ENCODE results near the gene SLC39A5.

Gene SLC39A5

DNA sequence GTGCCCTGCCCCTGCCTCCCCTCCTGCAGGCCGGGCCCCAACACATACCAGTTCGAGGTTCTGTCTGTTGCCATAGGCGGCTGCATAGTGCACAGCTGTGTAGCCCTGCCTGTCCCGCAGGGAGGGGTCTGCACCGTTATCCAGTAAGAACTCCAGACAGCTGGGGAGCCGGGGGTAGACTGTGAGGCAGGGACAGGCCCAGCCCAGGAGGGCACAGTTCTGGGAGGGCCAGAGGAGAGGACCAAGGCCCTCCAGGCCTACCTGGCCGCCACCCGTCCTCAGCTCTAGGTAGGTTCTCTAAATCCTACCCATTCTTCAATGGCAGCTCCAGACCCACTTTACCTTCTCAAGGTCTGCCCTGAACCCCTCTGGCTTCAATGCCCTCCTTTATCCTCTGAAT lies 18.9 kb downstream of the SLC39A5 start:
- DNase-seq (ENCODE audit: low read depth), result no peak
- in situ Hi-C loops (cut with HindIII; ENCODE audit: low sequenced_read_pairs), result no loop called here
- TF ChIP-seq, protein P1, sequence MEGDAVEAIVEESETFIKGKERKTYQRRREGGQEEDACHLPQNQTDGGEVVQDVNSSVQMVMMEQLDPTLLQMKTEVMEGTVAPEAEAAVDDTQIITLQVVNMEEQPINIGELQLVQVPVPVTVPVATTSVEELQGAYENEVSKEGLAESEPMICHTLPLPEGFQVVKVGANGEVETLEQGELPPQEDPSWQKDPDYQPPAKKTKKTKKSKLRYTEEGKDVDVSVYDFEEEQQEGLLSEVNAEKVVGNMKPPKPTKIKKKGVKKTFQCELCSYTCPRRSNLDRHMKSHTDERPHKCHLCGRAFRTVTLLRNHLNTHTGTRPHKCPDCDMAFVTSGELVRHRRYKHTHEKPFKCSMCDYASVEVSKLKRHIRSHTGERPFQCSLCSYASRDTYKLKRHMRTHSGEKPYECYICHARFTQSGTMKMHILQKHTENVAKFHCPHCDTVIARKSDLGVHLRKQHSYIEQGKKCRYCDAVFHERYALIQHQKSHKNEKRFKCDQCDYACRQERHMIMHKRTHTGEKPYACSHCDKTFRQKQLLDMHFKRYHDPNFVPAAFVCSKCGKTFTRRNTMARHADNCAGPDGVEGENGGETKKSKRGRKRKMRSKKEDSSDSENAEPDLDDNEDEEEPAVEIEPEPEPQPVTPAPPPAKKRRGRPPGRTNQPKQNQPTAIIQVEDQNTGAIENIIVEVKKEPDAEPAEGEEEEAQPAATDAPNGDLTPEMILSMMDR (IDR thresholded peaks at IDR 0.05; ENCODE audit: low read depth, low read length, missing control alignments), result no peak
- H3K4me3 ChIP-seq (ENCODE audit: low read depth, low read length), result no peak overlapping the region

DNA sequence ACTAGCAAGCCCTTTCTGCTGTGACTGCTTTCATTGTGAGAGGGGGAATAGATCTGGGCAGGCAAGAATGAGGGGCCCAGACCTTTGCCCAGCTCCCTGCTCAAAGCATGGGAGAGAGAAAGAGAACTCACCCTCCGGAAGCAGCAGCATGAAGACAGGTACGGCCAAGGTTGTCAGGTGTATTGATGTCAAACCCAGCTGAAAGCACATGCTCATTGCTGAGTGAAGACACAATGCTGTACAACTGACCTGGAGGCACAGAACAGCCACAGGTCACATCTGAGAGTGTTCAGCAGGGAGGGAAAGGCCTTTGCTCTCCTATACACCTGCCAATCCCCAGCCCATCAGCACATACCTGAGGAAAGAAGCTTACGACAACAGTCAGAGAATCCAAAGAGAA lies 22.8 kb downstream of the SLC39A5 start:
- TF ChIP-seq, protein P1 (IDR thresholded peaks at IDR 0.05; ENCODE audit: low read depth, low read length, missing control alignments), result no peak
- DNase-seq (ENCODE audit: low read depth), result no peak
- H3K4me3 ChIP-seq (ENCODE audit: low read depth, low read length), result no peak overlapping the region
- in situ Hi-C loops (cut with HindIII; ENCODE audit: low sequenced_read_pairs), result no loop called here

DNA sequence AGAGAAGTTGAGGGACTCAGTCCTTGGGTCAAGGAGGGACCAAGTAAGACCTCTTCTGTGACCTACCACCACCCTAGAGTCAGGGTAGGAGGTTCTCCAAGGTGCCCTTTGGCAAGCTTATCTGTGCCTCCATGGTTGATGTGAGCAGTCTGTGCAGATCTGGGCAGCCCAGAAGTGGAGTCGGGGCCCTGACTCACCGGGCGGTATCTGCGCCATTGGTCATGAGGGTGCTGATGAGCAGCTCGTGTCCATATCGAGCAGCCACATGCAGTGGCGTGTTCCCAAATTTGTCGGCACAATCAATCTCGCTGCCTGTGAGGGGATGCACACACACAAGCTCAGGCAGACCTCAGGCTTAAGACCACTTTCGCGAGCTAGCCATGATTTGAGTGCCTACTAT lies 23.2 kb downstream of the SLC39A5 start:
- in situ Hi-C loops (cut with HindIII; ENCODE audit: low sequenced_read_pairs), result no loop called here
- DNase-seq (ENCODE audit: low read depth), result no peak
- H3K4me3 ChIP-seq (ENCODE audit: low read depth, low read length), result no peak overlapping the region
- TF ChIP-seq, protein P1 (IDR thresholded peaks at IDR 0.05; ENCODE audit: low read depth, low read length, missing control alignments), result no peak

DNA sequence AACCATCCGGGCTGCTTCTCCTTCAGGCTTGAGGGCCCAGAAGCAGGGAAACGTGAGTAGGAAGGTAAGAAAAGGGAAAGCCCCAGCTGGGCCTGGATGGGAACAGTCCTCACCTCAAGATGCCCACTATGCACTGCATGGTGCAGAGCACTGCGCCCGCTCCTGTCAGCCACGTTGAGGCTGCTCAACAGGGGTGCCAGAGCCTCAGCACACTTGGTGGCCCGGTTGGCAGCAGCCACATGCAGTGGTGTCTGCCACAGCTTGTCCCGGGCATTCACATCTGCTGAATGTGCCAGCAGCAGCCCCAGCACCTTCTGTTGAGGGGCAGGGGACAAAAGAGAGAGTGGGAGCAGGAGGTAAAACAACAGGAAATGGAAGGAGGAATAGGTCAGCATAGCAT lies 25.8 kb downstream of the SLC39A5 start:
- in situ Hi-C loops (cut with HindIII; ENCODE audit: low sequenced_read_pairs), result no loop called here
- TF ChIP-seq, protein P1 (IDR thresholded peaks at IDR 0.05; ENCODE audit: low read depth, low read length, missing control alignments), result no peak
- DNase-seq (ENCODE audit: low read depth), result no peak
- no peak overlapping the region for H3K4me3 ChIP-seq (ENCODE audit: low read depth, low read length)

DNA sequence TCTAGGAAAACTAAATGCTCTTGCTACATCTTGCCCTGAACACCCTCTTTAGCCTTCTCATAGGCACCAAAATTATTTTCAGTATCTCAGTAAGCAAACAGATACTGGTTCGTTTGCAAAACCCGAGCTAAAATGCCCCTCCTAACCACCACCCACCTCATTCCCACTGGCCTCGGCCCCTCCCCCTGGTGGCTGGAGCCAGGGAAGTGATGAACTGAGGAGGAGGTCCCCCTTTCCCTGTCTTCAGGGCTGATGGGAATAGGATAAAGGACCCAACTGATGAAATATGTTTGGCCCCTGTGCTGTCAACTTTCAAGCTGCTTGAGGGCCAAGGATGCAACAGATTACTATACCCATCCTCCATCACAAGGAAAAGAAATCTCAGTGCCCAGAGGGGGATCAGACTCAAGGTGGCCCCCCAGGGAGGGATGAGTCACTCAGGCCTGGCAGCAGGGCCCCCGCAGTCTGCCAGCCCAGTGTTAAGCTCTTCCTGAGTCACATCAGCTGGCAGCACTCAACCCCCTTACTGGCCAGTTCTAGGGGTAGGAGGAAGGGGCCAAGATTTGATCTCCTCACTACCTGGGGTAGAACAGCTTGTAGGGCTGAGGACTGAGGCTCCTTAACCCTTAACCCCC lies 26.6 kb downstream of the SLC39A5 start:
- TF ChIP-seq, protein P1 (IDR thresholded peaks at IDR 0.05; ENCODE audit: low read depth, low read length, missing control alignments), result peak; percentile 20
- DNase-seq (ENCODE audit: low read depth), result no peak
- peak overlapping the region; percentile 87 for H3K4me3 ChIP-seq (ENCODE audit: low read depth, low read length)
- in situ Hi-C loops (cut with HindIII; ENCODE audit: low sequenced_read_pairs), result no loop called here

DNA sequence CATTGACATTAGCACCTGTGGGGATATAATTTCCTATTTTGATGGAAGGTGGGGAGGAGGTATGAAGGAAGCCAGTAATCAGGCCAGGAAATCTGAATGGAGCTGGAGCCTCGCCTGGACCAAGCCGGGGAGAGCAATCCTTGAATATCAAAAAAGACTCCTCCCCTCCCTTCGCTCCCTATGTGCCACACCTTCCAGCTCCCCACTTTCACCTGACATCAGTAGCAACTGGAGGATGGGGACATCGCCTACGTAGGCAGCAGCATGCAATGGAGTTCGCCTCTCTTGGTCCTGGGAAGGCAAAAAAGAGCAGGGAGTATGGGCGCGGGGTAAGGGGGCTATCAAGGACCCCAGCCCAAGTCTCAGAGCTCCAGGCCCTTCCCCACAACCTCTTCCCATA lies 27.2 kb downstream of the SLC39A5 start:
- TF ChIP-seq, protein P1 (IDR thresholded peaks at IDR 0.05; ENCODE audit: low read depth, low read length, missing control alignments), result no peak
- no peak for DNase-seq (ENCODE audit: low read depth)
- H3K4me3 ChIP-seq (ENCODE audit: low read depth, low read length), result peak overlapping the region; percentile 87
- in situ Hi-C loops (cut with HindIII; ENCODE audit: low sequenced_read_pairs), result no loop called here

All from astrocyte of the cerebellum (primary cell).